WTC11 (cell line): ENCODE measurements around the gene ATP13A5. TPM values are rescaled to one million over a fixed set of nuclear protein-coding genes. Genes with fewer than 3 reads are reported as not detected.
A peak's percentile ranks its signal among the peaks of the same experiment; 100 is the strongest.

ENCODE experiments used
- ATAC-seq: fragments of 200-7000 bp; cut with Tn5 transposase; 2 replicates; pipeline ENCODE4 v1.10.0; 2021; ENCODE audit warnings: mild to moderate bottlenecking, moderate library complexity
- CTCF ChIA-PET: fragments of 300-600 bp; sonication (Branson Sonifier 250); formaldehyde crosslinking; loops from one replicate; lab custom pipeline; 2021; ENCODE audit warnings: antibody characterized with exemption; lab: Charles Lee
- POLR2A ChIA-PET: fragments of 350-600 bp; sonication (Branson Sonifier 250); formaldehyde crosslinking; loops from one replicate; lab custom pipeline; 2021; ENCODE audit warnings: antibody characterized with exemption; lab: Charles Lee
- DNase-seq: peaks from one replicate; pipeline ENCODE4 v3.0.0; 2021; ENCODE audit warnings: low spot score
- H3K27ac Mint-ChIP-seq: 2 replicates; pipeline ENCODE4 v1.8.0; 2021; ENCODE audit warnings: mixed read lengths
- H3K27me3 Mint-ChIP-seq: 2 replicates; pipeline ENCODE4 v1.8.0; 2021; ENCODE audit warnings: low read depth, mild to moderate bottlenecking, moderate library complexity, mixed read lengths
- H3K36me3 Mint-ChIP-seq: 2 replicates; pipeline ENCODE4 v1.8.0; 2021; ENCODE audit warnings: mixed read lengths
- H3K4me1 Mint-ChIP-seq: 2 replicates; pipeline ENCODE4 v1.8.0; 2022; ENCODE audit warnings: mixed read lengths
- H3K4me3 Mint-ChIP-seq: 2 replicates; pipeline ENCODE4 v1.8.0; 2021; ENCODE audit warnings: mild to moderate bottlenecking, moderate library complexity, mixed read lengths
- H3K9me3 Mint-ChIP-seq: 2 replicates; pipeline ENCODE4 v1.8.0; 2021; ENCODE audit warnings: mixed read lengths
- CBFB ChIP-seq: sonication (generic); formaldehyde crosslinking; IDR thresholded peaks from 2 replicates; pipeline ENCODE4 v1.8.1; 2022; ENCODE audit warnings: mild to moderate bottlenecking, low read depth, missing genetic modification reagents
- FOXJ3 ChIP-seq: sonication (generic); formaldehyde crosslinking; IDR thresholded peaks from 2 replicates; pipeline ENCODE4 v1.9.0; 2021; ENCODE audit warnings: missing genetic modification reagents, mild to moderate bottlenecking, borderline replicate concordance
- GRHL2 ChIP-seq: fragments of 250-450 bp; sonication (Bioruptor Pico); IDR thresholded peaks from 2 replicates; pipeline ENCODE4 v1.8.0; 2022; ENCODE audit warnings: mild to moderate bottlenecking, moderate library complexity; ENCODE audit not compliant: insufficient replicate concordance, severe bottlenecking
- TEAD1 ChIP-seq: sonication (generic); formaldehyde crosslinking; IDR thresholded peaks from 2 replicates; pipeline ENCODE4 v1.8.0; 2022; ENCODE audit warnings: mild to moderate bottlenecking, missing genetic modification reagents
- TEAD4 ChIP-seq: sonication (generic); formaldehyde crosslinking; IDR thresholded peaks from 2 replicates; pipeline ENCODE4 v1.8.0; 2022; ENCODE audit warnings: mild to moderate bottlenecking, missing genetic modification reagents
- ZNF121 ChIP-seq: sonication (generic); formaldehyde crosslinking; IDR thresholded peaks from 2 replicates; pipeline ENCODE4 v1.8.0; 2023; ENCODE audit warnings: missing genetic modification reagents
- ZNF232 ChIP-seq: sonication (generic); formaldehyde crosslinking; IDR thresholded peaks from 2 replicates; pipeline ENCODE4 v1.8.0; 2022; ENCODE audit warnings: mild to moderate bottlenecking, missing genetic modification reagents
- ZNF317 ChIP-seq: sonication (generic); formaldehyde crosslinking; IDR thresholded peaks from 2 replicates; pipeline ENCODE4 v1.8.1; 2023; ENCODE audit warnings: low read depth, mild to moderate bottlenecking, moderate library complexity, missing genetic modification reagents, borderline replicate concordance
- ZNF671 ChIP-seq: fragments of 250-450 bp; sonication (Bioruptor Pico); IDR thresholded peaks from 2 replicates; pipeline ENCODE4 v1.8.0; 2021; ENCODE audit warnings: mild to moderate bottlenecking
- total RNA-seq: library from RNA; stranded (reverse); gene quantifications from 3 replicates; pipeline ENCODE4 v1.2.3, GENCODE V29; 2021
- TF ChIP-seq, protein P1 (sequence below): sonication (generic); formaldehyde crosslinking; IDR thresholded peaks from 2 replicates; pipeline ENCODE4 v1.8.1; 2023; ENCODE audit warnings: mild to moderate bottlenecking, missing genetic modification reagents
- TF ChIP-seq, protein P2 (sequence below): sonication (generic); formaldehyde crosslinking; IDR thresholded peaks from 2 replicates; pipeline ENCODE4 v1.8.1; 2022; ENCODE audit warnings: low read depth, mild to moderate bottlenecking, moderate library complexity, missing genetic modification reagents, borderline replicate concordance
- TF ChIP-seq, protein P3 (sequence below): sonication (generic); formaldehyde crosslinking; IDR thresholded peaks from 2 replicates; pipeline ENCODE4 v1.8.1; 2022; ENCODE audit warnings: mild to moderate bottlenecking, moderate library complexity, missing genetic modification reagents
- TF ChIP-seq, protein P4 (sequence below): sonication (generic); formaldehyde crosslinking; IDR thresholded peaks from 2 replicates; pipeline ENCODE4 v1.8.0; 2023; ENCODE audit warnings: mild to moderate bottlenecking, missing genetic modification reagents
- TF ChIP-seq, protein P5 (sequence below): sonication (generic); formaldehyde crosslinking; IDR thresholded peaks from 2 replicates; pipeline ENCODE4 v1.8.1; 2023; ENCODE audit warnings: mild to moderate bottlenecking, moderate library complexity, missing genetic modification reagents
- TF ChIP-seq, protein P6 (sequence below): sonication (generic); formaldehyde crosslinking; IDR thresholded peaks from 2 replicates; pipeline ENCODE4 v1.8.1; 2022; ENCODE audit warnings: missing genetic modification reagents, borderline replicate concordance

ATP13A5 gene
- total RNA-seq, 1 experiment from 2014 or later = not detected

DNA sequence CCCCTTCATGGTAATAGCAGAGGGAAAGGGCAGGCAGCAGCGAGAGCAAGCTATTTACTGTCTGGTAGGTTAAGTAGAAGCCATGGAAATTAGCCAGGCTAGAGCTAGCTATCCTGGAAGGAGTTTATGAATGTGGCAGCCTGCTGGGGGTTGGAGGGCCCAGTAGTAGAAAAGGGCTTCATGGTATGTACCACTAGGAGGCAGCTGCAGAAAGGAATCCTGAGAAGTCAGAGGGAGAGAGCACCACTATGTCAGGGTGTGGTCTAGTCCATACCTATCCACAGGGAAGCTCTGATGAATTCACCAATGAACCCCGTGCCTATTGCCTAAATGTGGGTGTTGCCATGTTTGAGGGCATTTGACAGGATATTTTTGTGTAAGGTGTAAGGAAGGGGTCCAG is 82.6 kb downstream of the ATP13A5 start:
- Mint-ChIP-seq H3K27ac (no peak overlapping the region), H3K4me1 (no peaks in the 10 kb centered on the region), H3K9me3 (peaks cover 42% of the 10 kb centered on the region), H3K27me3 (no peaks in the 10 kb centered on the region), H3K4me3 (no peak overlapping the region), H3K36me3 (peaks cover 24% of the 10 kb centered on the region)
- peak; percentile 83 for ATAC-seq
- POLR2A ChIA-PET = no interaction called here
- CTCF ChIA-PET = interaction anchor here (0.5 to 0.6 kb wide), 2 partner anchors 66 to 91 kb away, joined by 3 to 4 read pairs; no protein-coding TSS in a partner anchor
- no peak for DNase-seq
- TF ChIP-seq ZNF121 (CRISPR knock-in tag) (no peak), ZNF232 (no peak), TEAD4 (no peak), ZNF671 (CRISPR knock-in tag) (no peak), CBFB (CRISPR knock-in tag) (no peak)
- TF ChIP-seq, protein P1, sequence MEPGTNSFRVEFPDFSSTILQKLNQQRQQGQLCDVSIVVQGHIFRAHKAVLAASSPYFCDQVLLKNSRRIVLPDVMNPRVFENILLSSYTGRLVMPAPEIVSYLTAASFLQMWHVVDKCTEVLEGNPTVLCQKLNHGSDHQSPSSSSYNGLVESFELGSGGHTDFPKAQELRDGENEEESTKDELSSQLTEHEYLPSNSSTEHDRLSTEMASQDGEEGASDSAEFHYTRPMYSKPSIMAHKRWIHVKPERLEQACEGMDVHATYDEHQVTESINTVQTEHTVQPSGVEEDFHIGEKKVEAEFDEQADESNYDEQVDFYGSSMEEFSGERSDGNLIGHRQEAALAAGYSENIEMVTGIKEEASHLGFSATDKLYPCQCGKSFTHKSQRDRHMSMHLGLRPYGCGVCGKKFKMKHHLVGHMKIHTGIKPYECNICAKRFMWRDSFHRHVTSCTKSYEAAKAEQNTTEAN = no peak
- TF ChIP-seq, protein P2, sequence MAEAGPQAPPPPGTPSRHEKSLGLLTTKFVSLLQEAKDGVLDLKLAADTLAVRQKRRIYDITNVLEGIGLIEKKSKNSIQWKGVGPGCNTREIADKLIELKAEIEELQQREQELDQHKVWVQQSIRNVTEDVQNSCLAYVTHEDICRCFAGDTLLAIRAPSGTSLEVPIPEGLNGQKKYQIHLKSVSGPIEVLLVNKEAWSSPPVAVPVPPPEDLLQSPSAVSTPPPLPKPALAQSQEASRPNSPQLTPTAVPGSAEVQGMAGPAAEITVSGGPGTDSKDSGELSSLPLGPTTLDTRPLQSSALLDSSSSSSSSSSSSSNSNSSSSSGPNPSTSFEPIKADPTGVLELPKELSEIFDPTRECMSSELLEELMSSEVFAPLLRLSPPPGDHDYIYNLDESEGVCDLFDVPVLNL (CRISPR knock-in tag) = no peak
- TF ChIP-seq, protein P3, sequence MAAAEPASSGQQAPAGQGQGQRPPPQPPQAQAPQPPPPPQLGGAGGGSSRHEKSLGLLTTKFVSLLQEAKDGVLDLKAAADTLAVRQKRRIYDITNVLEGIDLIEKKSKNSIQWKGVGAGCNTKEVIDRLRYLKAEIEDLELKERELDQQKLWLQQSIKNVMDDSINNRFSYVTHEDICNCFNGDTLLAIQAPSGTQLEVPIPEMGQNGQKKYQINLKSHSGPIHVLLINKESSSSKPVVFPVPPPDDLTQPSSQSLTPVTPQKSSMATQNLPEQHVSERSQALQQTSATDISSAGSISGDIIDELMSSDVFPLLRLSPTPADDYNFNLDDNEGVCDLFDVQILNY (CRISPR knock-in tag) = no peak

DNA sequence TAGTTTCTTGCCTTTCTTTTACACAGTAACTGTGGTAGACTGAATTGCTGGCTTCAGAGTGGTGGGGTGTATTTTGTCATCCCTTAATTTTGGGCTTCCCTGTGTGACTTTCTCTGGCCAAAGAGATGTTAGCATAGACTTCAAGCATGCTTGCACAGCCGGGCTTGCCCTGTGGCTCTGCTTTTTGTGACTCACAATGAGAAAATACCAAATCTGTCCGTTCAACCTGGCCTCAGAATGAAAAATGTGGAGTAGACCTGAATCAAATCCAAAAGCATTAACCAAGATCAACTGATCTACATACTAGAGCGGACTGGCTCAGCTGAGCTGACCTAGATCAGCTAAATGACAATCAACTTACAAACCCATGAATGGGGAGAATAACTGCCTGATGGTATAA is 86.2 kb downstream of the ATP13A5 start:
- DNase-seq = no peak
- H3K27me3 Mint-ChIP-seq = no peaks in the 10 kb centered on the region
- CTCF ChIA-PET = no interaction called here
- TF ChIP-seq, protein P1 = no peak
- TF ChIP-seq, protein P4, sequence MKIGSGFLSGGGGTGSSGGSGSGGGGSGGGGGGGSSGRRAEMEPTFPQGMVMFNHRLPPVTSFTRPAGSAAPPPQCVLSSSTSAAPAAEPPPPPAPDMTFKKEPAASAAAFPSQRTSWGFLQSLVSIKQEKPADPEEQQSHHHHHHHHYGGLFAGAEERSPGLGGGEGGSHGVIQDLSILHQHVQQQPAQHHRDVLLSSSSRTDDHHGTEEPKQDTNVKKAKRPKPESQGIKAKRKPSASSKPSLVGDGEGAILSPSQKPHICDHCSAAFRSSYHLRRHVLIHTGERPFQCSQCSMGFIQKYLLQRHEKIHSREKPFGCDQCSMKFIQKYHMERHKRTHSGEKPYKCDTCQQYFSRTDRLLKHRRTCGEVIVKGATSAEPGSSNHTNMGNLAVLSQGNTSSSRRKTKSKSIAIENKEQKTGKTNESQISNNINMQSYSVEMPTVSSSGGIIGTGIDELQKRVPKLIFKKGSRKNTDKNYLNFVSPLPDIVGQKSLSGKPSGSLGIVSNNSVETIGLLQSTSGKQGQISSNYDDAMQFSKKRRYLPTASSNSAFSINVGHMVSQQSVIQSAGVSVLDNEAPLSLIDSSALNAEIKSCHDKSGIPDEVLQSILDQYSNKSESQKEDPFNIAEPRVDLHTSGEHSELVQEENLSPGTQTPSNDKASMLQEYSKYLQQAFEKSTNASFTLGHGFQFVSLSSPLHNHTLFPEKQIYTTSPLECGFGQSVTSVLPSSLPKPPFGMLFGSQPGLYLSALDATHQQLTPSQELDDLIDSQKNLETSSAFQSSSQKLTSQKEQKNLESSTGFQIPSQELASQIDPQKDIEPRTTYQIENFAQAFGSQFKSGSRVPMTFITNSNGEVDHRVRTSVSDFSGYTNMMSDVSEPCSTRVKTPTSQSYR (CRISPR knock-in tag) = no peak
- TF ChIP-seq FOXJ3 (CRISPR knock-in tag) = no peak
- TF ChIP-seq GRHL2 = no peak
- no peak for TF ChIP-seq TEAD1 (CRISPR knock-in tag)
- TF ChIP-seq, protein P5, sequence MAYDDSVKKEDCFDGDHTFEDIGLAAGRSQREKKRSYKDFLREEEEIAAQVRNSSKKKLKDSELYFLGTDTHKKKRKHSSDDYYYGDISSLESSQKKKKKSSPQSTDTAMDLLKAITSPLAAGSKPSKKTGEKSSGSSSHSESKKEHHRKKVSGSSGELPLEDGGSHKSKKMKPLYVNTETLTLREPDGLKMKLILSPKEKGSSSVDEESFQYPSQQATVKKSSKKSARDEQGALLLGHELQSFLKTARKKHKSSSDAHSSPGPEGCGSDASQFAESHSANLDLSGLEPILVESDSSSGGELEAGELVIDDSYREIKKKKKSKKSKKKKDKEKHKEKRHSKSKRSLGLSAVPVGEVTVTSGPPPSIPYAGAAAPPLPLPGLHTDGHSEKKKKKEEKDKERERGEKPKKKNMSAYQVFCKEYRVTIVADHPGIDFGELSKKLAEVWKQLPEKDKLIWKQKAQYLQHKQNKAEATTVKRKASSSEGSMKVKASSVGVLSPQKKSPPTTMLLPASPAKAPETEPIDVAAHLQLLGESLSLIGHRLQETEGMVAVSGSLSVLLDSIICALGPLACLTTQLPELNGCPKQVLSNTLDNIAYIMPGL (CRISPR knock-in tag) = no peak
- TF ChIP-seq ZNF317 (CRISPR knock-in tag) = no peak
- TF ChIP-seq, protein P6, sequence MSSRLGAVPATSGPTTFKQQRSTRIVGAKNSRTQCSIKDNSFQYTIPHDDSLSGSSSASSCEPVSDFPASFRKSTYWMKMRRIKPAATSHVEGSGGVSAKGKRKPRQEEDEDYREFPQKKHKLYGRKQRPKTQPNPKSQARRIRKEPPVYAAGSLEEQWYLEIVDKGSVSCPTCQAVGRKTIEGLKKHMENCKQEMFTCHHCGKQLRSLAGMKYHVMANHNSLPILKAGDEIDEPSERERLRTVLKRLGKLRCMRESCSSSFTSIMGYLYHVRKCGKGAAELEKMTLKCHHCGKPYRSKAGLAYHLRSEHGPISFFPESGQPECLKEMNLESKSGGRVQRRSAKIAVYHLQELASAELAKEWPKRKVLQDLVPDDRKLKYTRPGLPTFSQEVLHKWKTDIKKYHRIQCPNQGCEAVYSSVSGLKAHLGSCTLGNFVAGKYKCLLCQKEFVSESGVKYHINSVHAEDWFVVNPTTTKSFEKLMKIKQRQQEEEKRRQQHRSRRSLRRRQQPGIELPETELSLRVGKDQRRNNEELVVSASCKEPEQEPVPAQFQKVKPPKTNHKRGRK (CRISPR knock-in tag) = no peak
- TF ChIP-seq, all 79 proteins: peak for 0
- H3K27ac Mint-ChIP-seq = no peak overlapping the region
- peaks cover 32% of the 10 kb centered on the region for H3K36me3 Mint-ChIP-seq
- no peak for ATAC-seq
- POLR2A ChIA-PET = no interaction called here
- H3K4me3 Mint-ChIP-seq = no peak overlapping the region
- H3K9me3 Mint-ChIP-seq = peaks cover 61% of the 10 kb centered on the region
- H3K4me1 Mint-ChIP-seq = no peaks in the 10 kb centered on the region
